T-helper 17 cell (primary cell): ENCODE results near the gene ANKRD63. TPM values are rescaled to one million over a fixed set of nuclear protein-coding genes. Genes with fewer than 3 reads are reported as not detected.

Experiments
- ATAC-seq: fragments of 150-1000 bp; cut with Tn5 transposase; 2 replicates; pipeline ENCODE4 v1.10.0; 2021; ENCODE audit warnings: mild to moderate bottlenecking, moderate library complexity
- DNase-seq, 3 donors: peaks; one replicate each; pipeline versions ENCODE4 v3.0.0 to v3.0.0-alpha.2; 2020 to 2021
- H3K9me3 ChIP-seq: one replicate; pipeline ENCODE4 v1.7.0; 2013; ENCODE audit warnings: low read length, mild to moderate bottlenecking; ENCODE audit not compliant: control insufficient read depth, poor library complexity, severe bottlenecking
- H3K27ac Mint-ChIP-seq: one replicate; pipeline ENCODE4 v1.8.0; 2022; ENCODE audit warnings: mild to moderate bottlenecking, moderate library complexity, mixed read lengths
- H3K27me3 Mint-ChIP-seq: one replicate; pipeline ENCODE4 v1.8.0; 2022; ENCODE audit warnings: mixed read lengths
- H3K36me3 Mint-ChIP-seq: one replicate; pipeline ENCODE4 v1.8.0; 2022; ENCODE audit warnings: low read depth, mixed read lengths
- H3K4me1 Mint-ChIP-seq: one replicate; pipeline ENCODE4 v1.8.0; 2022; ENCODE audit warnings: mild to moderate bottlenecking, mixed read lengths
- H3K4me3 Mint-ChIP-seq: one replicate; pipeline ENCODE4 v1.8.0; 2022; ENCODE audit warnings: mild to moderate bottlenecking, moderate library complexity, mixed read lengths
- total RNA-seq, 4 donors: library from RNA in 2 of 4; stranded (reverse) in 2 of 4; gene quantifications; one replicate each; pipeline ENCODE4 v1.2.3 and lab custom pipeline; 2022 to 2026

ANKRD63 gene
- total RNA-seq, 2 donors from 2014 or later: 0.42 TPM; not detected in 1

- Mint-ChIP-seq H3K36me3 (no peaks in the 10 kb centered on the region), H3K4me1 (peaks cover 9% of the 10 kb centered on the region), H3K4me3 (peak overlapping the region; percentile 58), H3K27me3 (peaks cover 35% of the 10 kb centered on the region), H3K27ac (no peak overlapping the region)
- no peaks in the 10 kb centered on the region for H3K9me3 ChIP-seq
- ATAC-seq: no peak
- no peak for DNase-seq
These were observed 31.3 kb downstream of the ANKRD63 start for GRCh38 chr15:40251486-40252140.

- H3K27ac Mint-ChIP-seq: no peak overlapping the region
- peaks cover 35% of the 10 kb centered on the region for H3K27me3 Mint-ChIP-seq
- no peaks in the 10 kb centered on the region for H3K36me3 Mint-ChIP-seq
- no peaks in the 10 kb centered on the region for H3K9me3 ChIP-seq
- DNase-seq (no peak), ATAC-seq (no peak)
- H3K4me1 Mint-ChIP-seq: peaks cover 9% of the 10 kb centered on the region
- H3K4me3 Mint-ChIP-seq: peak overlapping the region; percentile 58
These were observed 31.9 kb downstream of the ANKRD63 start for GRCh38 chr15:40250771-40251483.

- ATAC-seq (no peak), DNase-seq (no peak)
- Mint-ChIP-seq H3K27me3 (peaks cover 31% of the 10 kb centered on the region), H3K36me3 (no peaks in the 10 kb centered on the region), H3K4me1 (peaks cover 9% of the 10 kb centered on the region), H3K27ac (no peak overlapping the region), H3K4me3 (no peak overlapping the region)
- no peaks in the 10 kb centered on the region for H3K9me3 ChIP-seq
These were observed 32.6 kb downstream of the ANKRD63 start for GRCh38 chr15:40250304-40250656.

GRCh38 chr15:40249477-40250303 lies 33.2 kb downstream of the ANKRD63 start:
- H3K4me3 Mint-ChIP-seq: no peak overlapping the region
- no peak for DNase-seq
- no peaks in the 10 kb centered on the region for H3K9me3 ChIP-seq
- peaks cover 9% of the 10 kb centered on the region for H3K4me1 Mint-ChIP-seq
- no peaks in the 10 kb centered on the region for H3K36me3 Mint-ChIP-seq
- H3K27me3 Mint-ChIP-seq: peaks cover 25% of the 10 kb centered on the region
- ATAC-seq: no peak
- H3K27ac Mint-ChIP-seq: no peak overlapping the region

- no peaks in the 10 kb centered on the region for H3K36me3 Mint-ChIP-seq
- no peak overlapping the region for H3K27ac Mint-ChIP-seq
- H3K9me3 ChIP-seq: no peaks in the 10 kb centered on the region
- no peak overlapping the region for H3K4me3 Mint-ChIP-seq
- H3K27me3 Mint-ChIP-seq: peaks cover 12% of the 10 kb centered on the region
- peaks cover 3% of the 10 kb centered on the region for H3K4me1 Mint-ChIP-seq
- DNase-seq (no peak), ATAC-seq (no peak)
These were observed 34.7 kb downstream of the ANKRD63 start for GRCh38 chr15:40248006-40248783.

- no peak for DNase-seq
- ATAC-seq: no peak
- H3K36me3 Mint-ChIP-seq: no peaks in the 10 kb centered on the region
- H3K4me3 Mint-ChIP-seq: no peak overlapping the region
- no peak overlapping the region for H3K27ac Mint-ChIP-seq
- H3K4me1 Mint-ChIP-seq: no peaks in the 10 kb centered on the region
- peaks cover 14% of the 10 kb centered on the region for H3K27me3 Mint-ChIP-seq
- H3K9me3 ChIP-seq: no peaks in the 10 kb centered on the region
These were observed 35.4 kb downstream of the ANKRD63 start for GRCh38 chr15:40247406-40247971.

GRCh38 chr15:40246496-40247280 lies 36.2 kb downstream of the ANKRD63 start:
- Mint-ChIP-seq H3K4me3 (no peak overlapping the region), H3K4me1 (no peaks in the 10 kb centered on the region), H3K36me3 (no peaks in the 10 kb centered on the region), H3K27me3 (peaks cover 14% of the 10 kb centered on the region), H3K27ac (no peak overlapping the region)
- no peaks in the 10 kb centered on the region for H3K9me3 ChIP-seq
- ATAC-seq: no peak
- no peak for DNase-seq

- no peak for ATAC-seq
- Mint-ChIP-seq H3K27ac (no peak overlapping the region), H3K27me3 (peaks cover 8% of the 10 kb centered on the region), H3K4me3 (no peak overlapping the region), H3K36me3 (no peaks in the 10 kb centered on the region), H3K4me1 (no peaks in the 10 kb centered on the region)
- DNase-seq: no peak
- no peaks in the 10 kb centered on the region for H3K9me3 ChIP-seq
These were observed 37.0 kb downstream of the ANKRD63 start for GRCh38 chr15:40245666-40246450.

- H3K27me3 Mint-ChIP-seq: peaks cover 10% of the 10 kb centered on the region
- no peak for DNase-seq
These were observed 37.8 kb downstream of the ANKRD63 start for GRCh38 chr15:40244961-40245523.

GRCh38 chr15:40243126-40243810 lies 39.6 kb downstream of the ANKRD63 start:
- H3K27ac Mint-ChIP-seq: no peak overlapping the region
- ATAC-seq: no peak
- peaks cover 21% of the 10 kb centered on the region for H3K27me3 Mint-ChIP-seq
- peaks cover 7% of the 10 kb centered on the region for H3K4me1 Mint-ChIP-seq
- no peak overlapping the region for H3K4me3 Mint-ChIP-seq
- no peaks in the 10 kb centered on the region for H3K9me3 ChIP-seq
- no peak for DNase-seq
- H3K36me3 Mint-ChIP-seq: peaks cover 4% of the 10 kb centered on the region

More at GRCh38 chr15:40244961-40245523, 37.8 kb downstream of the ANKRD63 start:
- H3K4me1 Mint-ChIP-seq: no peaks in the 10 kb centered on the region
- no peaks in the 10 kb centered on the region for H3K36me3 Mint-ChIP-seq
- no peak overlapping the region for H3K27ac Mint-ChIP-seq
- no peak overlapping the region for H3K4me3 Mint-ChIP-seq
- H3K9me3 ChIP-seq: no peaks in the 10 kb centered on the region
- no peak for ATAC-seq

- no peaks in the 10 kb centered on the region for H3K9me3 ChIP-seq
- ATAC-seq (no peak), DNase-seq (no peak)
- no peak overlapping the region for H3K4me3 Mint-ChIP-seq
- H3K36me3 Mint-ChIP-seq: peaks cover 6% of the 10 kb centered on the region
- H3K27ac Mint-ChIP-seq: no peak overlapping the region
- H3K27me3 Mint-ChIP-seq: peaks cover 28% of the 10 kb centered on the region
- H3K4me1 Mint-ChIP-seq: peaks cover 9% of the 10 kb centered on the region
These were observed 40.3 kb downstream of the ANKRD63 start for GRCh38 chr15:40242601-40243000.
